Upper lobe of left lung (tissue), 6 donors: Measurements from ENCODE around the gene TMEM132D. TPM values are rescaled to one million over a fixed set of nuclear protein-coding genes. Genes with fewer than 3 reads are reported as not detected.
A peak's percentile ranks its signal among the peaks of the same experiment; 100 is the strongest.

Experiments
- ATAC-seq, 2 donors: fragments of 200-7000 bp; cut with Tn5 transposase; one replicate each; pipeline ENCODE4 v1.9.1; 2022; ENCODE audit warnings: mild to moderate bottlenecking in 2 of 2, moderate library complexity in 2 of 2; ENCODE audit not compliant: low FRiP score in 2 of 2
- DNase-seq, 2 donors: peaks; one replicate each; pipeline ENCODE4 v3.0.0-alpha.2; 2019 to 2020
- H3K27ac ChIP-seq, 4 donors: fragments of 200-600 bp; sonication (generic); one replicate each; pipeline ENCODE4 v1.5.1; 2016 to 2019
- H3K27me3 ChIP-seq, 4 donors: fragments of 200-600 bp; sonication (generic); one replicate each; pipeline ENCODE4 v1.5.1; 2017 to 2019
- H3K36me3 ChIP-seq, 4 donors: fragments of 200-600 bp; sonication (generic); one replicate each; pipeline ENCODE4 v1.5.1; 2016 to 2019
- H3K4me1 ChIP-seq, 4 donors: fragments of 200-600 bp; sonication (generic); one replicate each; pipeline ENCODE4 v1.5.1; 2018 to 2019
- H3K4me3 ChIP-seq, 4 donors: fragments of 200-600 bp; sonication (generic); one replicate each; pipeline ENCODE4 v1.5.1; 2017 to 2019; ENCODE audit warnings: mild to moderate bottlenecking in 2 of 4, moderate library complexity in 1 of 4
- H3K9me3 ChIP-seq, 4 donors: fragments of 200-600 bp; sonication (generic); one replicate each; pipeline ENCODE4 v1.5.1; 2018 to 2019
- EP300 ChIP-seq, 4 donors: sonication (generic); formaldehyde crosslinking; IDR thresholded peaks; one replicate each; pipeline ENCODE4 v1.5.1; 2017; ENCODE audit warnings: antibody characterized with exemption in 4 of 4, control low read depth in 2 of 4
- POLR2A ChIP-seq, 4 donors: fragments of 450-650 bp; IDR thresholded peaks; one replicate each; pipeline ENCODE4 v1.5.1; 2016 to 2017; ENCODE audit warnings: antibody characterized with exemption in 4 of 4, mild to moderate bottlenecking in 2 of 4
- POLR2AphosphoS5 ChIP-seq, 2 donors: sonication (generic); formaldehyde crosslinking; IDR thresholded peaks; one replicate each; pipeline ENCODE4 v1.5.1; 2017; ENCODE audit warnings: antibody characterized with exemption in 2 of 2
- WGBS, 2 donors: methylation state at CpG; one replicate each; pipeline ENCODE4 v1.1.5; 2017 to 2018; 5-methylcytosine and 5-hydroxymethylcytosine counted together
- total RNA-seq, 6 donors: library from RNA; depleted of rRNA in 4 of 6; stranded (reverse); fragments of >200 nt in 4 of 6; gene quantifications; one replicate each; pipeline versions ENCODE4 v1.1.0 to v1.2.1, GENCODE V29; 2016 to 2021
- TF ChIP-seq, protein P1 (sequence below), 6 experiments: fragments of 450-650 bp in 4 of 6; fragments of 200-600 bp in 2 of 6; sonication (generic) in 2 of 6; IDR thresholded peaks; one replicate each; pipeline ENCODE4 v1.5.1; 2016 to 2019; ENCODE audit warnings: antibody characterized with exemption in 6 of 6
- donor health status: DM: no; HTN: no; CAD: no; lungs with moderate emphysema.
- donor health status: DM: no; HTN: yes; CAD: no; lungs with severe emphysema.

Gene TMEM132D
- total RNA-seq, 6 donors from 2014 or later, result 0.30 to 1.0 (median 0.79) TPM; not detected in 1

DNA sequence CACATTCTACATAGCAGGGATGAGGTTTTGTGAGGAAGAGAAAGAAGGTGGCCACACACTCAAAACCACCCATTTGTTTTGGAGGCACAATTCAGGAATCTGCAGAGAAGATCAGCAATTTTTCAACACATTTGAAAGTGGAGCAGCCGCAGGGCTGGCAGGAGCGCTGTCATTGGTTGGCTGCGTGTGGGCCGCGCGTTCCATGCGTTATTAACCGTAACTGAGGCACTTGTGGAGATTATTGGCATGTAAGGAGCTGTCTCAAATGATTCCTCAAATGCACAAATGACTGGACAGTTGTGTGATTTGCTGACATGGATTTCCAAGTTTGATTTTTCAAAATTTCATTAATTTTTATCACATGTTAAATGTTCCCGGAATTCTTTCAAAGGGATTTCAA lies 318.5 kb downstream of the TMEM132D start:
- TF ChIP-seq EP300 (IDR thresholded peaks at IDR 0.05), result no peak
- TF ChIP-seq, protein P1, sequence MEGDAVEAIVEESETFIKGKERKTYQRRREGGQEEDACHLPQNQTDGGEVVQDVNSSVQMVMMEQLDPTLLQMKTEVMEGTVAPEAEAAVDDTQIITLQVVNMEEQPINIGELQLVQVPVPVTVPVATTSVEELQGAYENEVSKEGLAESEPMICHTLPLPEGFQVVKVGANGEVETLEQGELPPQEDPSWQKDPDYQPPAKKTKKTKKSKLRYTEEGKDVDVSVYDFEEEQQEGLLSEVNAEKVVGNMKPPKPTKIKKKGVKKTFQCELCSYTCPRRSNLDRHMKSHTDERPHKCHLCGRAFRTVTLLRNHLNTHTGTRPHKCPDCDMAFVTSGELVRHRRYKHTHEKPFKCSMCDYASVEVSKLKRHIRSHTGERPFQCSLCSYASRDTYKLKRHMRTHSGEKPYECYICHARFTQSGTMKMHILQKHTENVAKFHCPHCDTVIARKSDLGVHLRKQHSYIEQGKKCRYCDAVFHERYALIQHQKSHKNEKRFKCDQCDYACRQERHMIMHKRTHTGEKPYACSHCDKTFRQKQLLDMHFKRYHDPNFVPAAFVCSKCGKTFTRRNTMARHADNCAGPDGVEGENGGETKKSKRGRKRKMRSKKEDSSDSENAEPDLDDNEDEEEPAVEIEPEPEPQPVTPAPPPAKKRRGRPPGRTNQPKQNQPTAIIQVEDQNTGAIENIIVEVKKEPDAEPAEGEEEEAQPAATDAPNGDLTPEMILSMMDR (IDR thresholded peaks at IDR 0.05), result no peak
- TF ChIP-seq POLR2AphosphoS5 (IDR thresholded peaks at IDR 0.05), result no peak
- TF ChIP-seq POLR2A (IDR thresholded peaks at IDR 0.05), result no peak
- no peaks in the 10 kb centered on the region for H3K36me3 ChIP-seq
- DNase-seq (peak in 1 of 2 donors; percentile 27), ATAC-seq (no peak)
- H3K27ac ChIP-seq, result no peak overlapping the region
- H3K27me3 ChIP-seq, result no peaks in the 10 kb centered on the region
- H3K9me3 ChIP-seq, result no peaks in the 10 kb centered on the region
- H3K4me1 ChIP-seq, result no peaks in the 10 kb centered on the region
- no peak overlapping the region for H3K4me3 ChIP-seq
- WGBS, 2 donors, result 94 to 96% methylated on average over 9 of the region's 9 CpGs

DNA sequence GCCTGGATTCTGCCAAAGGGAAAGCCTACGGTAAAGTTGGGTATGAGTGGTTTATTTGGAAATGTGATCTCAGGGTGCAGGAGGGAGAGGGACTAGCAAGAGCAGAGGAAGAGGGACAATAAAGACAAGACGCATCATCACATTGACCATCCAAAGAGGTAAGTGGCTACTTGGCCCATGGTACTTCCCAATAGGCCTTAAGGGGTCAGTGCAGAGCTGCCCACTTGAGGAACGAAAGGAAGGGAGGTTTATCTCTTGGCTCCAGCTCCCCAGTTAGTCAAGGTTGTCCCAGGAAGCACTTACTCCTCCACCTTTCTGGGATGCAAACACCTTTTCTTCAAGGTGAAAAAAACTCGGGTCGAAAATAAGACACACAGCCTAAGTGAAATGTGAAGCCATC lies 323.9 kb downstream of the TMEM132D start:
- WGBS, 2 donors, result 86 to 92% methylated on average over 5 of the region's 5 CpGs
- H3K27me3 ChIP-seq, result no peaks in the 10 kb centered on the region

DNA sequence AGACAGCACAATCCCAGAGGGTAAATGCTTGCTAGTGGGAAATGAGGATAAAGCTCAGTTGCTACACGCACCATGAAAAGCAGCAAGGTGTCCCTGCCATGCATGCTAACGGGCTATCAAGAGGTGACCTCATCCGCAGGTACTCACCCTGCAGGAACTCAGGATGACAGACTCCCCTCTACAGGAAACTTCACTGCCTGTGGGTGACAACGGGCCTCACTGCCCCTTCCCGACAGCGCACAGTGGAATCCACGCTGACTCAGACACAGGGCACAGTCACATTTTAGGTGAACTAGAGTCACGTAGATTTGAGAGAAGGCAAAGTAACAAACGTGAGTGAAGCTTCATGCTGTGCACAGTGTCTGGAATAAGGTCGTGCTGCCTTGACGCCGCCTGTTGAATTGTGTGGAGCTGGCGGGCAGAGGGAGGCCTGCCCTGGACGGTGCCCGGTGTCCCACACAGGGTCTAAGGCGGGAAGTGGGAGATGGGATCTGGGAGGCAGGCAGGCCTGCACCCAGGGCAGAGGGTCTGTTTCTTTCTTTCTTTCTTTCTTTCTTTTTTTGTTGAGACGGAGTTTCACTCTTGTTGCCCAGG lies 331.8 kb downstream of the TMEM132D start:
- no peaks in the 10 kb centered on the region for H3K4me1 ChIP-seq
- TF ChIP-seq POLR2A (IDR thresholded peaks at IDR 0.05), result no peak
- TF ChIP-seq EP300 (IDR thresholded peaks at IDR 0.05), result no peak
- TF ChIP-seq, protein P1 (IDR thresholded peaks at IDR 0.05), result no peak
- TF ChIP-seq POLR2AphosphoS5 (IDR thresholded peaks at IDR 0.05), result no peak
- no peak overlapping the region for H3K27ac ChIP-seq
- H3K9me3 ChIP-seq, result no peaks in the 10 kb centered on the region
- H3K4me3 ChIP-seq, result no peak overlapping the region
- 83 to 84% methylated on average over 17 of the region's 17 CpGs for WGBS, 2 donors
- DNase-seq, result peak in 1 of 2 donors; percentile 46
- H3K36me3 ChIP-seq, result no peaks in the 10 kb centered on the region
- no peaks in the 10 kb centered on the region for H3K27me3 ChIP-seq
- no peak for ATAC-seq

More for the DNA sequence above, 323.9 kb downstream of the TMEM132D start:
- Histone ChIP-seq H3K27ac (no peak overlapping the region), H3K4me1 (no peaks in the 10 kb centered on the region), H3K4me3 (no peak overlapping the region), H3K36me3 (no peaks in the 10 kb centered on the region), H3K9me3 (no peaks in the 10 kb centered on the region)
- DNase-seq, result no peak
- TF ChIP-seq, protein P1 (IDR thresholded peaks at IDR 0.05), result no peak
- TF ChIP-seq POLR2A (IDR thresholded peaks at IDR 0.05) (no peak), POLR2AphosphoS5 (IDR thresholded peaks at IDR 0.05) (no peak), EP300 (IDR thresholded peaks at IDR 0.05) (no peak)
- no peak for ATAC-seq

DNA sequence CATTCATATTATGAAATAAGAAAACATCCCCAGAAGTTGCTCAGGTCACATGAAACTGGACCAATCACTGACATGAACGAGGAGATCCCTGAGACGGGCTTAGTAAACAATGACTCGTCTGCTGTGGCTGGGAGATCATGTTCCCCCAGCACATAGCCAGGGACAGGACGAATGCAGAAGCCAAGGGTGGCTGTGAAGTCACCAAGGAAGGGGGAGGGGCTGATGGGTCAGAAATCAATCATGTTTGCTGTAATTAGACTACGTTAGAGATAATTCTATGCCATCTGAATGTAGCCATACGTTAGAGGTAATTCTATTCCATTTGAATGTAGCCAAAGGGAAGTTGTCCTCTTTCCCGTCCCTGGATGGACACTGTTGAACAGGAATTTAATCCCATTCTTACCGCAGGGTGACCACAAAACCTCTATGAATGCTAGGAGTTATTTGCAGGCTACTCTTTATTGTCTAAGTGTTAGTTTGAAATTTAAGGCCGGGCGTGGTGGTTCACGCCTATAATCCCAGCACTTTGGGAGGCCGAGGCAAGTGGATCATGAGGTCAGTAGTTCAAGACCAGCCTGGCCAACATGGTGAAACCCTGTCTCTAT lies 332.9 kb downstream of the TMEM132D start:
- TF ChIP-seq EP300 (IDR thresholded peaks at IDR 0.05), result no peak
- Histone ChIP-seq H3K9me3 (no peaks in the 10 kb centered on the region), H3K27ac (no peak overlapping the region), H3K27me3 (no peaks in the 10 kb centered on the region), H3K36me3 (no peaks in the 10 kb centered on the region), H3K4me3 (no peak overlapping the region), H3K4me1 (no peaks in the 10 kb centered on the region)
- ATAC-seq (no peak), DNase-seq (no peak)
- 68 to 72% methylated on average over 12 of the region's 12 CpGs for WGBS, 2 donors

DNA sequence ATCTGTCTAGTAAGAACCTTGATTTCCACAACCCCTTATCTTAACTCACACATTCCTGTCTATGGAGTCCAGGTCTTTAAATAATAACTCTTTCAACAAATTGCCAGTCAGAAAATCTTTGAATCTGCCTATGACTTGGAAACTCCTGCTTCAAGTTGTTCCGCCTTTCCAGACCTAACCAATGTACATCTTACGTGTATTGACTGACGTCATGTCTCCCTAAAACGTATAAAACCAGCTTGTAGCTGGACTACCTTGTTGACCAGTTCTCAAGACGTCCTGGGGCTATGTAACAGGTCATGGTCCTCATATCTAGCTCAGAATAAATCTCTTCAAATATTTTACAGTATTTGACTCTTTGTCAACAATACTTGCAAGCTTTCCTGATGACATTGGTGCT lies 337.0 kb downstream of the TMEM132D start:
- no peaks in the 10 kb centered on the region for H3K27me3 ChIP-seq
- WGBS, 2 donors, result 81 to 83% methylated on average over 5 of the region's 5 CpGs

More for the DNA sequence above, 337.0 kb downstream of the TMEM132D start:
- Histone ChIP-seq H3K27ac (no peak overlapping the region), H3K9me3 (no peaks in the 10 kb centered on the region), H3K36me3 (no peaks in the 10 kb centered on the region), H3K4me1 (no peaks in the 10 kb centered on the region), H3K4me3 (no peak overlapping the region)
- no peak for DNase-seq
- TF ChIP-seq EP300 (IDR thresholded peaks at IDR 0.05), result no peak
- TF ChIP-seq POLR2A (IDR thresholded peaks at IDR 0.05), result no peak
- TF ChIP-seq, protein P1 (IDR thresholded peaks at IDR 0.05), result no peak
- TF ChIP-seq POLR2AphosphoS5 (IDR thresholded peaks at IDR 0.05), result no peak
- ATAC-seq, result no peak
